Ascending aorta (tissue), 2 donors: Measurements from ENCODE around the gene CHN2. TPM values are rescaled to one million over a fixed set of nuclear protein-coding genes. Genes with fewer than 3 reads are reported as not detected.

Experiments
- DNase-seq, 2 donors: peaks; one replicate each; pipeline ENCODE4 v3.0.0-alpha.2; 2019; ENCODE audit warnings: low spot score in 2 of 2
- H3K27ac ChIP-seq, 2 donors: fragments of 200-600 bp; sonication (generic); one replicate each; pipeline ENCODE4 v1.5.1; 2016 to 2017; ENCODE audit warnings: mild to moderate bottlenecking in 1 of 2
- H3K27me3 ChIP-seq: fragments of 200-600 bp; sonication (generic); one replicate; pipeline ENCODE4 v1.5.1; 2017
- H3K36me3 ChIP-seq, 2 donors: fragments of 200-600 bp; sonication (generic); one replicate each; pipeline ENCODE4 v1.5.1; 2016
- H3K4me1 ChIP-seq, 2 donors: fragments of 200-600 bp; sonication (generic); one replicate each; pipeline ENCODE4 v1.5.1; 2016 to 2017; ENCODE audit warnings: mild to moderate bottlenecking in 1 of 2
- H3K4me3 ChIP-seq, 2 donors: fragments of 200-600 bp; sonication (generic); one replicate each; pipeline ENCODE4 v1.5.1; 2016 to 2017; ENCODE audit warnings: mild to moderate bottlenecking in 1 of 2
- H3K9me3 ChIP-seq, 2 donors: fragments of 200-600 bp; sonication (generic); one replicate each; pipeline ENCODE4 v1.5.1; 2016
- CTCF ChIP-seq, 3 experiments: fragments of 200-600 bp in 2 of 3; fragments of 450-650 bp in 1 of 3; sonication (generic) in 2 of 3; IDR thresholded peaks; one replicate each; pipeline ENCODE4 v1.5.1; 2016 to 2019; ENCODE audit warnings: antibody characterized with exemption in 3 of 3, mild to moderate bottlenecking in 1 of 3, moderate library complexity in 1 of 3
- intact Hi-C: fragments of 100-400 bp; cut with DNase I; formaldehyde crosslinking; loops from one replicate; pipeline ENCODE4 v1.15.1; 2023
- total RNA-seq: library from RNA; depleted of rRNA; stranded (reverse); fragments of >200 nt; gene quantifications from one replicate; pipeline ENCODE4 v1.1.0, GENCODE V29; 2016

The CHN2 gene
- total RNA-seq, 1 donor from 2014 or later: 8.7 TPM

DNA sequence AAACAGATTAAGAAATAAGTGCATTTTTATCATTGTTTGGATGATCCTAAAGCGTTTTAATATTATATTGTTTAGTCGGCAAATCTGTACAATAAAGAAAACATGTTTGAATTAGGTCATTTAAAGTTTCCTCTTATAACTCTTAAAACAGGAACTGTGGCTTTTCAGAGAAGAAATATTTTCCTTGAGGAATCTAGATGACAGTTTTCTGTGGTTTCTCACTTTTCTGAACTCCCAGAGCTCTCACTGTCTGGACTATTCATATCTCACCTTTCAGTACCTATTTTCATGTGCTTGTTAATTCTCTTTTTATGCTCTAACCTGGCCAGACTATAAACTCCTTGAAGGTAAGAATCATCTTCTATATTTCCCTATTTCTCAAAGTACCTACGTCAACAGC is 135.1 kb downstream of the CHN2 start:
- Histone ChIP-seq H3K9me3 (no peaks in the 10 kb centered on the region), H3K27ac (no peak overlapping the region), H3K27me3 (no peaks in the 10 kb centered on the region), H3K4me1 (peaks cover 0 to 4% of the 10 kb centered on the region in 2 donors), H3K4me3 (no peak overlapping the region), H3K36me3 (no peaks in the 10 kb centered on the region)
- intact Hi-C loops: no loop called here
- no peak for TF ChIP-seq CTCF (IDR thresholded peaks at IDR 0.05)
- no peak for DNase-seq

GRCh38 chr7:29330136-29330535 is 135.6 kb downstream of the CHN2 start:
- Histone ChIP-seq H3K4me3 (no peak overlapping the region), H3K27me3 (no peaks in the 10 kb centered on the region), H3K36me3 (no peaks in the 10 kb centered on the region), H3K9me3 (no peaks in the 10 kb centered on the region), H3K27ac (no peak overlapping the region), H3K4me1 (peaks cover 0 to 4% of the 10 kb centered on the region in 2 donors)
- no peak for TF ChIP-seq CTCF (IDR thresholded peaks at IDR 0.05)
- intact Hi-C loops: no loop called here
- no peak for DNase-seq

DNA sequence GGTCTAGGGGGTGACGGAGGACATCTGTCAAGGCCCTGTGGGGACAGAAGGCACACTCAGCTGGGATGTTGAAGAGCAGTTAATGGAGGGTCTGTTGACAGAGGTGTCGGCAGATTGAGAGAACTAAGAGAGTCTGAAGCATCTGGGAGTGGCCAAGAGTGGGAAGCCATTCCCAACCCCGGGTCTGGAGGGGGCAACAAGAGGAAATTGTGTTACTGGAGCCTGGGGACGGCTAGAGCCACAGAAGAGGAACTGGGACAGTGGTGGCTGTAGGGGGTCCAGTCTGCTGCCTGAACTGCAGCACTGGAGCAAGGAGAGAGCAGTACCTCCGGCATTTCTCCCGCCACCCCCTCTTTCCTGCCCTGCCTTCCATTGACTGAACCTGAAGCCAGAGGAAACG is 136.6 kb downstream of the CHN2 start:
- intact Hi-C loops: no loop called here
- H3K27me3 ChIP-seq: no peaks in the 10 kb centered on the region
- no peak for TF ChIP-seq CTCF (IDR thresholded peaks at IDR 0.05)
- H3K27ac ChIP-seq: no peak overlapping the region
- H3K36me3 ChIP-seq: no peaks in the 10 kb centered on the region
- H3K4me3 ChIP-seq: no peak overlapping the region
- H3K4me1 ChIP-seq: peaks cover 0 to 4% of the 10 kb centered on the region in 2 donors
- no peaks in the 10 kb centered on the region for H3K9me3 ChIP-seq
- DNase-seq: no peak

- Histone ChIP-seq H3K4me3 (no peak overlapping the region), H3K9me3 (no peaks in the 10 kb centered on the region), H3K27ac (no peak overlapping the region), H3K4me1 (peaks cover 0 to 4% of the 10 kb centered on the region in 2 donors), H3K27me3 (no peaks in the 10 kb centered on the region), H3K36me3 (no peaks in the 10 kb centered on the region)
- no peak for TF ChIP-seq CTCF (IDR thresholded peaks at IDR 0.05)
- intact Hi-C loops: no loop called here
- no peak for DNase-seq
Observed at GRCh38 chr7:29332042-29332811, 137.7 kb downstream of the CHN2 start.

- Histone ChIP-seq H3K9me3 (no peaks in the 10 kb centered on the region), H3K27me3 (no peaks in the 10 kb centered on the region), H3K36me3 (no peaks in the 10 kb centered on the region), H3K4me3 (no peak overlapping the region), H3K4me1 (peaks cover under 1 to 5% of the 10 kb centered on the region in 2 donors), H3K27ac (no peak overlapping the region)
- TF ChIP-seq CTCF (IDR thresholded peaks at IDR 0.05): no peak
- intact Hi-C loops: no loop called here
- no peak for DNase-seq
Observed at GRCh38 chr7:29332875-29333855, 138.6 kb downstream of the CHN2 start.
